ENCODE data around the gene SAMD4B. TPM values are rescaled to one million over a fixed set of nuclear protein-coding genes. Genes with fewer than 3 reads are reported as not detected.

The SAMD4B gene
- total RNA-seq, 1 donor from 2014 or later = 60.7 TPM

GRCh38 chr19:39432677-39433025 lies 90.4 kb downstream of the SAMD4B start:
- DNase-seq (no peak), ATAC-seq (ENCODE audit: low read depth) (no peak)
- intact Hi-C loops (cut with micrococcal nuclease) = no loop called here
- Mint-ChIP-seq H3K27ac (no peak overlapping the region), H3K27me3 (no peaks in the 10 kb centered on the region), H3K9me3 (no peaks in the 10 kb centered on the region), H3K36me3 (ENCODE audit: low read depth) (peaks cover 46% of the 10 kb centered on the region), H3K4me3 (peak overlapping the region; percentile 7), H3K4me1 (peaks cover 53% of the 10 kb centered on the region)
- TF ChIP-seq CTCF (IDR thresholded peaks at IDR 0.05) = no peak
- ChIA-PET POLR2A (interaction anchor here (0.6 to 11.0 kb wide), 8 partner anchors 12 to 557 kb away, joined by 3 to 285 read pairs (median 6); partner anchors contain the start of genes MED29, PAF1, PLEKHG2 and SAMD4B), CTCF (no interaction called here)

- no peak for TF ChIP-seq CTCF (IDR thresholded peaks at IDR 0.05)
- CTCF ChIA-PET = no interaction called here
- intact Hi-C loops (cut with micrococcal nuclease) = no loop called here
- H3K36me3 Mint-ChIP-seq (ENCODE audit: low read depth) = peaks cover 46% of the 10 kb centered on the region
- DNase-seq (no peak), ATAC-seq (ENCODE audit: low read depth) (no peak)
- H3K27ac Mint-ChIP-seq = peak overlapping the region; percentile 96
- POLR2A ChIA-PET = interaction anchor here (0.6 to 11.0 kb wide), 6 partner anchors 12 to 1914 kb away, joined by 3 to 285 read pairs (median 6); partner anchors contain the start of genes MED29, PAF1, PLEKHG2 and SUPT5H
- H3K9me3 Mint-ChIP-seq = no peaks in the 10 kb centered on the region
- peak overlapping the region; percentile 48 for H3K4me3 Mint-ChIP-seq
- peaks cover 53% of the 10 kb centered on the region for H3K4me1 Mint-ChIP-seq
- no peaks in the 10 kb centered on the region for H3K27me3 Mint-ChIP-seq
Measured at GRCh38 chr19:39433480-39434079, 91.4 kb downstream of the SAMD4B start.

GRCh38 chr19:39434123-39435076 lies 92.2 kb downstream of the SAMD4B start:
- intact Hi-C loops (cut with micrococcal nuclease) = loop anchor here (5.0 kb wide), 1 partner anchor 92 kb away; the partner anchor contains the start of gene SAMD4B
- no peak for TF ChIP-seq CTCF (IDR thresholded peaks at IDR 0.05)
- Mint-ChIP-seq H3K27me3 (no peaks in the 10 kb centered on the region), H3K4me1 (peaks cover 53% of the 10 kb centered on the region), H3K36me3 (ENCODE audit: low read depth) (peaks cover 46% of the 10 kb centered on the region), H3K27ac (peak overlapping the region; percentile 96), H3K9me3 (no peaks in the 10 kb centered on the region), H3K4me3 (peak overlapping the region; percentile 98)
- no peak for ATAC-seq (ENCODE audit: low read depth)
- no peak for DNase-seq
- CTCF ChIA-PET = interaction anchor here (0.6 to 1.4 kb wide), 3 partner anchors 20 to 89 kb away, joined by 3 to 5 read pairs (median 4); no protein-coding TSS in a partner anchor
- POLR2A ChIA-PET = interaction anchor here (0.6 to 11.0 kb wide), 17 partner anchors 7 to 1029 kb away, joined by 3 to 285 read pairs (median 18); partner anchors contain the start of genes FBL, GMFG, MED29 and PAF1

Other genes with a start within 250 kb of the SAMD4B start
- gene PAK4, start 216.6 kb upstream of the SAMD4B start, total RNA-seq = 13.7 and 14.2 TPM in 2 replicates
- gene NCCRP1, start 145.5 kb upstream of the SAMD4B start, total RNA-seq = not detected in 2 replicates
- gene SYCN, start 138.2 kb upstream of the SAMD4B start, total RNA-seq = not detected in 2 replicates
- gene IFNL3, start 97.4 kb upstream of the SAMD4B start, total RNA-seq = not detected in 2 replicates
- not detected in 2 replicates for gene IFNL4, start 93.6 kb upstream of the SAMD4B start, total RNA-seq
- gene IFNL2, start 74.0 kb upstream of the SAMD4B start, total RNA-seq = not detected in 2 replicates
- gene IFNL1, start 46.0 kb upstream of the SAMD4B start, total RNA-seq = not detected in 2 replicates
- 0.58 and 0.71 TPM in 2 replicates for gene LRFN1, start 21.6 kb upstream of the SAMD4B start, total RNA-seq
- gene GMFG, start 6.4 kb upstream of the SAMD4B start, total RNA-seq = 149 and 168 TPM in 2 replicates
- 50.3 and 52.4 TPM in 2 replicates for gene PAF1, start 48.7 kb downstream of the SAMD4B start, total RNA-seq
- gene MED29, start 49.0 kb downstream of the SAMD4B start, total RNA-seq = 38.0 and 39.0 TPM in 2 replicates
- gene ZFP36, start 64.4 kb downstream of the SAMD4B start, total RNA-seq = 167 and 206 TPM in 2 replicates
- gene PLEKHG2, start 70.2 kb downstream of the SAMD4B start, total RNA-seq = 111 and 125 TPM in 2 replicates
- gene RPS16, start 93.5 kb downstream of the SAMD4B start, total RNA-seq = 4,002 and 4,656 TPM in 2 replicates
- gene SUPT5H, start 103.2 kb downstream of the SAMD4B start, total RNA-seq = 184 and 200 TPM in 2 replicates
- gene TIMM50, start 138.4 kb downstream of the SAMD4B start, total RNA-seq = 63.8 and 68.9 TPM in 2 replicates
- gene DLL3, start 156.5 kb downstream of the SAMD4B start, total RNA-seq = 0.53 and 0.73 TPM in 2 replicates
- not detected in 2 replicates for gene SELENOV, start 172.7 kb downstream of the SAMD4B start, total RNA-seq
- 3.3 and 4.0 TPM in 2 replicates for gene EID2B, start 190.4 kb downstream of the SAMD4B start, total RNA-seq
- gene EID2, start 197.7 kb downstream of the SAMD4B start, total RNA-seq = 11.4 and 11.5 TPM in 2 replicates

All from activated B cell treated with CpG ODN at 0.5 μM for 24 hours (primary cell).